Measurements from ENCODE around the gene UVRAG.

The UVRAG gene

DNA sequence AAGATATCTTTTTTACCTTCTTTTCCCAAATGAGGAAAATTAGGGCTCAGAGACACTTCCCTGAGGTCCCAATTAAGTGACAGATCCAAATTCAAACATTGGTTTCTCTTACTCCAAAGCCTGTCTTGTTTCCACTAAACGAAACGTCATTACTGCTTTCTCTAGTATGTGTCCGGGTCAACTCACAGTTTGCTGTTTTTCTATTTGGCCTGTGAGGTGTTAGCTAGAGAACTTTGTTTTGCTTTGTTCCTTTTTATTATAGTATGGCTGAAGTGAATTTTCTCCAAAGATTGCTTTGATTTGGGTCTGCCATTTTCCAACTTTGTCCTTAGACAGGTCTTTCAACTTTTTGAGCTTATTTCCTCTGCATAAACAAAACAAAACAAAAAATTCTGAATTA lies 179.6 kb downstream of the UVRAG start:
- H2AK5ac ChIP-seq (ENCODE audit: low read length) = no peak overlapping the region
- DNase-seq = no peak
- H3K36me3 ChIP-seq (ENCODE audit: control insufficient read depth, insufficient read depth, low read length) = no peaks in the 10 kb centered on the region
- no peaks in the 10 kb centered on the region for H3K4me1 ChIP-seq (ENCODE audit: control insufficient read depth, low read depth, low read length)
- no peak overlapping the region for H3K4me2 ChIP-seq (ENCODE audit: low read length)
- H2BK120ac ChIP-seq (ENCODE audit: low read depth, low read length) = no peak overlapping the region
- H3K23ac ChIP-seq (ENCODE audit: low read length) = no peak overlapping the region
- H3K27ac ChIP-seq (ENCODE audit: low read depth, low read length) = no peak overlapping the region
- H3K18ac ChIP-seq (ENCODE audit: low read length) = no peak overlapping the region
- H3K27me3 ChIP-seq (ENCODE audit: insufficient read depth, low read length, poor library complexity) = no peaks in the 10 kb centered on the region
- no peak overlapping the region for H3K9ac ChIP-seq (ENCODE audit: low read length)
- no peaks in the 10 kb centered on the region for H3K79me1 ChIP-seq (ENCODE audit: low read length)
- no peak overlapping the region for H2BK5ac ChIP-seq (ENCODE audit: low read length)
- no peak overlapping the region for H2BK15ac ChIP-seq (replicated peaks; ENCODE audit: low read depth)
- no peak overlapping the region for H3K56ac ChIP-seq (ENCODE audit: low read length)
- no peak overlapping the region for H4K8ac ChIP-seq (ENCODE audit: low read depth, low read length)
- no CpG with 5 or more reads among the region's 3 CpGs for WGBS (ENCODE audit: extremely low coverage, insufficient coverage, low lambda C conversion rate)
- no peak overlapping the region for H3K4ac ChIP-seq (ENCODE audit: low read depth, low read length)
- H4K5ac ChIP-seq (ENCODE audit: low read length) = no peak overlapping the region
- no peak overlapping the region for H3K4me3 ChIP-seq (ENCODE audit: low read length)
- H3K79me2 ChIP-seq (ENCODE audit: control insufficient read depth, insufficient read depth, low read length) = no peaks in the 10 kb centered on the region

DNA sequence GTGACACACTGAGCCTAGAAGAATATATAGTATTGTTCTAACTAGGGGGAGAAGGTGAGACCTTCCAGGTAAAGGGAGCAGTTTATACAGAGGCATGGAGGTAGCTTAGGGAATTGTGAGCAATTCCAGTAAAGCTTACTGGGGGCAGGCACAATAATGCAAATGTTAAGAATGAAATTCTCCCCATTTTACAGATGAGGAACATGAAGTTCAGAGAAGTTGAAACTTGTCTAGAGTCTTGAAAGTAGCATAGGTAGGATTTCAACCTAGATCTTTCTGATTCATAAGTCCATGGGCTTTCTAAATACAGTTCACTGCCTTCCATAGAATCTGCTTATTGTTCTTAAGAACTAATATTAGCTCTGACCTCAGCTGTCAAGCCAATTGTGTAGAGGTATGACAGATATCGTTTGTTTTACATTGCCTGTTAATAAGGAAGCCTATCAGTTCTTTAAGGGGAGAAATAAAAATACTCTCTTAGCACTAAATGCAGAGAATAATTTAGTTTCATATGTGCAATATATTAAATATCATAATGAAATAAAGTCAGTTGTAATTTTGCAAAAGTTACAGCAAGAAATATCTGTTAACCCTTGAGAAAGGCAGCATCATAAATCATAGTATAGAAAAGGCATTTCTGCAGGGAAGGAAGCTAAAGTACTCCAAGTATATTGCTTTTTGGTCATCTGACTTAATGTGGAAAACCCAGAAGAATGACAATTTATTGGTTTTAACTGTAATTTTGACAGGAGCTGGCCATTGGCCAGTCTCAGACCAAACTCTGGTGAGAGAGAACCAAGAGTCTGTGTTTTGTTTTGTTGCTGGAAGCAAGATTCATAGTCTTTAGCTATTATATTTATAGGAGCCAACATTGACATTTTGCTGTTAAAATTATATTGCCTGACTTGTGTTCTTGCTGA lies 181.8 kb downstream of the UVRAG start:
- H3K36me3 ChIP-seq (ENCODE audit: control insufficient read depth, insufficient read depth, low read length) = no peaks in the 10 kb centered on the region
- H2BK5ac ChIP-seq (ENCODE audit: low read length) = no peak overlapping the region
- no peak overlapping the region for H2BK120ac ChIP-seq (ENCODE audit: low read depth, low read length)
- H2AK5ac ChIP-seq (ENCODE audit: low read length) = no peak overlapping the region
- H3K56ac ChIP-seq (ENCODE audit: low read length) = no peak overlapping the region
- WGBS (ENCODE audit: extremely low coverage, insufficient coverage, low lambda C conversion rate) = no CpG with 5 or more reads among the region's 1 CpG
- H4K8ac ChIP-seq (ENCODE audit: low read depth, low read length) = no peak overlapping the region
- H3K18ac ChIP-seq (ENCODE audit: low read length) = no peak overlapping the region
- H2BK15ac ChIP-seq (replicated peaks; ENCODE audit: low read depth) = no peak overlapping the region
- no peak overlapping the region for H3K4me3 ChIP-seq (ENCODE audit: low read length)
- H3K27ac ChIP-seq (ENCODE audit: low read depth, low read length) = no peak overlapping the region
- no peak overlapping the region for H3K4me2 ChIP-seq (ENCODE audit: low read length)
- H3K4ac ChIP-seq (ENCODE audit: low read depth, low read length) = no peak overlapping the region
- H3K27me3 ChIP-seq (ENCODE audit: insufficient read depth, low read length, poor library complexity) = no peaks in the 10 kb centered on the region
- no peak overlapping the region for H3K9ac ChIP-seq (ENCODE audit: low read length)
- H3K79me2 ChIP-seq (ENCODE audit: control insufficient read depth, insufficient read depth, low read length) = no peaks in the 10 kb centered on the region
- no peaks in the 10 kb centered on the region for H3K4me1 ChIP-seq (ENCODE audit: control insufficient read depth, low read depth, low read length)
- H3K79me1 ChIP-seq (ENCODE audit: low read length) = no peaks in the 10 kb centered on the region
- H4K5ac ChIP-seq (ENCODE audit: low read length) = no peak overlapping the region
- no peak overlapping the region for H3K23ac ChIP-seq (ENCODE audit: low read length)
- no peak for DNase-seq

DNA sequence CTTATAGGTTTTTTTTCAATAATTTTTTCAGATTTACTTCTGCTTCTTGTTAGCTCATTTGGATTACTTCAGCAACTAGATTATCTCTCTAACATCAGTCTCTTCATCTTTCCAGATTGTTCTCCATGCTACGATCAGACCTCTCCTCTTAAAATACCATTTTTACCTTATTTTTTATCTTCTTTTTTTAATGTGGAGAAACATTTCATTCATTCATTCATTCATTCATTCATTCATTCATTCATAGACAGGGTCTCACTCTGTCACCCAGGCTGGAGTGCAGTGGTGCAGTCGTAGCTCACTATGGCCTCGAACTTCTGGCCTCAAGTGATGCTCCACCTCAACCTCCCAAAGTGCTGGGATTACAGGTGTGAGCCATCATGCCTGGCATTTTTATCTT lies 189.4 kb downstream of the UVRAG start:
- Histone ChIP-seq H3K4ac (ENCODE audit: low read depth, low read length) (no peak overlapping the region), H3K56ac (ENCODE audit: low read length) (no peak overlapping the region), H2BK15ac (replicated peaks; ENCODE audit: low read depth) (no peak overlapping the region), H2AK5ac (ENCODE audit: low read length) (no peak overlapping the region), H3K4me1 (ENCODE audit: control insufficient read depth, low read depth, low read length) (no peaks in the 10 kb centered on the region), H3K79me1 (ENCODE audit: low read length) (no peaks in the 10 kb centered on the region), H4K8ac (ENCODE audit: low read depth, low read length) (no peak overlapping the region), H3K23ac (ENCODE audit: low read length) (no peak overlapping the region), H3K27ac (ENCODE audit: low read depth, low read length) (no peak overlapping the region), H3K9ac (ENCODE audit: low read length) (no peak overlapping the region), H4K5ac (ENCODE audit: low read length) (no peak overlapping the region), H2BK5ac (ENCODE audit: low read length) (no peak overlapping the region), H3K18ac (ENCODE audit: low read length) (no peak overlapping the region), H3K79me2 (ENCODE audit: control insufficient read depth, insufficient read depth, low read length) (no peaks in the 10 kb centered on the region), H2BK120ac (ENCODE audit: low read depth, low read length) (no peak overlapping the region), H3K4me3 (ENCODE audit: low read length) (no peak overlapping the region), H3K36me3 (ENCODE audit: control insufficient read depth, insufficient read depth, low read length) (no peaks in the 10 kb centered on the region), H3K4me2 (ENCODE audit: low read length) (no peak overlapping the region), H3K27me3 (ENCODE audit: insufficient read depth, low read length, poor library complexity) (no peaks in the 10 kb centered on the region)
- WGBS (ENCODE audit: extremely low coverage, insufficient coverage, low lambda C conversion rate) = 100% methylated on average over 1 of the region's 3 CpGs
- no peak for DNase-seq

DNA sequence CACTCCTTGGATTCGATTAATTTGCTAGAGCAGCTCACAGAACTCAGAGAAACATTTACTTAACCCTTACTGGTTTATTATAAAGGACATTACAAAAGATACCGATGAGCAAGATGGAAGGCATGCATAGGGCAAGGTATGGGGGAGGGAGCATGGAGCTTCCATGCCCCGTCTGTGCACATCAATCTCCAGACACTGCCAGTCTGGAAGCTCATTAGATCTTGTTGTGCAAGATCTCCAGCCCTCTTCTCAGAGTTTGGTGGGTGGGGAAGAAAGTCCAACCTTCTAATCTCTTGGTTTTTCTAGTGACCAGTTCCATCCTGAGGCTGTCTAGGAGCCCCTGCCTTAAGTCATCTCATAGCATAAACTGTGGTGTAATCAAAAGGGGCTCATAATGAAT lies 190.7 kb downstream of the UVRAG start:
- H3K18ac ChIP-seq (ENCODE audit: low read length) = no peak overlapping the region
- H2BK5ac ChIP-seq (ENCODE audit: low read length) = no peak overlapping the region
- H3K27me3 ChIP-seq (ENCODE audit: insufficient read depth, low read length, poor library complexity) = no peaks in the 10 kb centered on the region
- H4K5ac ChIP-seq (ENCODE audit: low read length) = no peak overlapping the region
- no peak overlapping the region for H3K56ac ChIP-seq (ENCODE audit: low read length)
- no peak overlapping the region for H3K4ac ChIP-seq (ENCODE audit: low read depth, low read length)
- H3K36me3 ChIP-seq (ENCODE audit: control insufficient read depth, insufficient read depth, low read length) = no peaks in the 10 kb centered on the region
- no peak overlapping the region for H3K23ac ChIP-seq (ENCODE audit: low read length)
- no peaks in the 10 kb centered on the region for H3K79me1 ChIP-seq (ENCODE audit: low read length)
- H2BK15ac ChIP-seq (replicated peaks; ENCODE audit: low read depth) = no peak overlapping the region
- no peaks in the 10 kb centered on the region for H3K4me1 ChIP-seq (ENCODE audit: control insufficient read depth, low read depth, low read length)
- no peak overlapping the region for H3K27ac ChIP-seq (ENCODE audit: low read depth, low read length)
- H3K4me3 ChIP-seq (ENCODE audit: low read length) = no peak overlapping the region
- H3K9ac ChIP-seq (ENCODE audit: low read length) = no peak overlapping the region
- WGBS (ENCODE audit: extremely low coverage, insufficient coverage, low lambda C conversion rate) = no CpG with 5 or more reads among the region's 3 CpGs
- no peaks in the 10 kb centered on the region for H3K79me2 ChIP-seq (ENCODE audit: control insufficient read depth, insufficient read depth, low read length)
- H2BK120ac ChIP-seq (ENCODE audit: low read depth, low read length) = no peak overlapping the region
- H3K4me2 ChIP-seq (ENCODE audit: low read length) = no peak overlapping the region
- H4K8ac ChIP-seq (ENCODE audit: low read depth, low read length) = no peak overlapping the region
- DNase-seq = no peak
- H2AK5ac ChIP-seq (ENCODE audit: low read length) = no peak overlapping the region

DNA sequence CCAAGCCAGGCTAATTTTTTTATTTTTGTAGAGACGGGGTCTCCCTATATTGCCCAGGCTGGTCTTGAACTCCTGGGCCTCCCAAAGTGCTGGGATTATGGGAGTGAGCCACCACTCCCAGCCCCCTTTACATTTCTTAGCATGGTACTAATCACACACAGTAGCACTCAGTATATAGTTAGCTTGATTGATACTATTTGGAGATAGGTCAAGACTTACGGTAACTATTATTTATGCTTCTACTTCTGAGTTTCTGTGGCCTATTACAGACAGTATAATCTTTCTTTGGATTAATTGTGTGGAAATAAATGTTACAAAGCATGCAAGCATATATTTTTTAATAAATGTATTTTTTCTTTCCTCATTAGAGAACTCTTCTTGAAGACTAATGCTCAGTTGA lies 192.2 kb downstream of the UVRAG start:
- Histone ChIP-seq H3K27me3 (ENCODE audit: insufficient read depth, low read length, poor library complexity) (no peaks in the 10 kb centered on the region), H3K9ac (ENCODE audit: low read length) (no peak overlapping the region), H4K8ac (ENCODE audit: low read depth, low read length) (no peak overlapping the region), H3K56ac (ENCODE audit: low read length) (no peak overlapping the region), H2BK120ac (ENCODE audit: low read depth, low read length) (no peak overlapping the region), H4K5ac (ENCODE audit: low read length) (no peak overlapping the region), H3K79me2 (ENCODE audit: control insufficient read depth, insufficient read depth, low read length) (no peaks in the 10 kb centered on the region), H3K27ac (ENCODE audit: low read depth, low read length) (no peak overlapping the region), H2BK15ac (replicated peaks; ENCODE audit: low read depth) (no peak overlapping the region), H3K23ac (ENCODE audit: low read length) (no peak overlapping the region), H3K36me3 (ENCODE audit: control insufficient read depth, insufficient read depth, low read length) (no peaks in the 10 kb centered on the region), H2BK5ac (ENCODE audit: low read length) (no peak overlapping the region), H2AK5ac (ENCODE audit: low read length) (no peak overlapping the region), H3K4me3 (ENCODE audit: low read length) (no peak overlapping the region), H3K4me2 (ENCODE audit: low read length) (no peak overlapping the region), H3K18ac (ENCODE audit: low read length) (no peak overlapping the region), H3K4ac (ENCODE audit: low read depth, low read length) (no peak overlapping the region), H3K4me1 (ENCODE audit: control insufficient read depth, low read depth, low read length) (no peaks in the 10 kb centered on the region), H3K79me1 (ENCODE audit: low read length) (no peaks in the 10 kb centered on the region)
- DNase-seq = no peak
- no CpG with 5 or more reads among the region's 2 CpGs for WGBS (ENCODE audit: extremely low coverage, insufficient coverage, low lambda C conversion rate)

DNA sequence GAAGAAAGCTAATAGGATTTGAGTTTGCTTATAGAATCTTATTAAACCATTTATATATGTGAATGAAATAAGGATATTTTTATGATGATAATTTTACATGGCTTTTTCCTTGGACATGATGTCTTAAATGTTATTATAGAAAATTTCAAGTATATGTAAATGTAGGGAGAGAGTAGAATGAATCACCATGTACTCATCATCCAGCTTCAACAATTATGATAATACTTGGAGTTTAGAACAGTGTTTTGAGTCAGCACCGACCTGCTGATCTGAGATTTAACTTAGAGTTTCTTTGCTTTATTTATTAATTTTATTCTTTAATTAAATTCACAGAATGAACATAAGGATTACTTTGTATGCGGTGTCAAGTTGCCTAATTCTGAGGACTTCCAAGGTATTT lies 193.5 kb downstream of the UVRAG start:
- H3K79me1 ChIP-seq (ENCODE audit: low read length) = no peaks in the 10 kb centered on the region
- H4K5ac ChIP-seq (ENCODE audit: low read length) = no peak overlapping the region
- H3K4ac ChIP-seq (ENCODE audit: low read depth, low read length) = no peak overlapping the region
- H4K8ac ChIP-seq (ENCODE audit: low read depth, low read length) = no peak overlapping the region
- no peak overlapping the region for H3K27ac ChIP-seq (ENCODE audit: low read depth, low read length)
- WGBS (ENCODE audit: extremely low coverage, insufficient coverage, low lambda C conversion rate) = 100% methylated on average over 1 of the region's 2 CpGs
- no peaks in the 10 kb centered on the region for H3K4me1 ChIP-seq (ENCODE audit: control insufficient read depth, low read depth, low read length)
- DNase-seq = no peak
- no peak overlapping the region for H2BK15ac ChIP-seq (replicated peaks; ENCODE audit: low read depth)
- no peaks in the 10 kb centered on the region for H3K36me3 ChIP-seq (ENCODE audit: control insufficient read depth, insufficient read depth, low read length)
- H3K9ac ChIP-seq (ENCODE audit: low read length) = no peak overlapping the region
- H2BK120ac ChIP-seq (ENCODE audit: low read depth, low read length) = no peak overlapping the region
- no peak overlapping the region for H3K4me2 ChIP-seq (ENCODE audit: low read length)
- no peak overlapping the region for H3K23ac ChIP-seq (ENCODE audit: low read length)
- no peak overlapping the region for H2AK5ac ChIP-seq (ENCODE audit: low read length)
- no peaks in the 10 kb centered on the region for H3K79me2 ChIP-seq (ENCODE audit: control insufficient read depth, insufficient read depth, low read length)
- H3K18ac ChIP-seq (ENCODE audit: low read length) = no peak overlapping the region
- no peaks in the 10 kb centered on the region for H3K27me3 ChIP-seq (ENCODE audit: insufficient read depth, low read length, poor library complexity)
- H3K4me3 ChIP-seq (ENCODE audit: low read length) = no peak overlapping the region
- H2BK5ac ChIP-seq (ENCODE audit: low read length) = no peak overlapping the region
- H3K56ac ChIP-seq (ENCODE audit: low read length) = no peak overlapping the region
